Measurements from ENCODE around the gene PLXDC2.

The PLXDC2 gene

GRCh38 chr10:19915816-19916215, 99.6 kb downstream of the PLXDC2 start:
- no peak for DNase-seq

- no peak for DNase-seq
Observed at GRCh38 chr10:19917751-19918478, 101.7 kb downstream of the PLXDC2 start.

DNA sequence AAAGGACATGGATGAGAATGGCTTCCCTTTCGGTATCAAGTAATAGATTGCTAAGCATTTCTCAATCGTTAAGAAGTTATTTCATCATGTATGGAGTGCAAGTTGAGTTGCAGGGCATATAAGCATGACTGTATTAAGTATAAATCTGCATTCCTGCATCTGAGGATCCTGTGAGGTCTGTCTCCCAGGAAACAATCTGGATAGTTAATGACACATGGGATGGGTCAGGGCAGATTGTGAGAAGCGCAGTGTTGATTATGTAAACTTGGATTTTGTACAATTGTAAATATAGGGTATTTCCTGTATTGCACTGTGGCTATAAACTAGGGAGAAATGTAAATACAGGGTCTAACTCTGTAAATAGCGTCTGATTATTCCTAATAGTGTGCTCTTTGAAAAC, 102.6 kb downstream of the PLXDC2 start:
- DNase-seq, result no peak

DNA sequence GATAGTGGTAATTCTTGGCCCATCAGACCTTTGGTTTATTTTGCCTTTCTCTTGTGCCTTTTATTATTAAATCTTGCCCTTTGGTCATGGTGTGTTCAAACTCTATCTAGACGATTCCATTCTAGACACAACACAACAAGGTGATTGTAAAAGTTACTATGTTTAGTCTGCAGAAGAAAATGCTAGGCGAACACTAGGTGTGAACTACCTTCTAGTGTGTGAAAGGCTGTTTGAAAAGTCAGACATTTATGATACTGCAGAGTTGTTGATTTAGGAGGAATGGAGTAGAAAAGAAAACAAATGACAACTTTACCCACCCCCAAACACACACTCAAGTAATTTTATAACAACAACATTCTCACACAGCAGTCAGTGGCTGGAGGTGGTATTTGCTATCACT, 103.4 kb downstream of the PLXDC2 start:
- DNase-seq, result no peak

- DNase-seq, result no peak
Observed at GRCh38 chr10:19920075-19920726, 104.0 kb downstream of the PLXDC2 start.

GRCh38 chr10:19921300-19922140, 105.3 kb downstream of the PLXDC2 start:
- DNase-seq, result no peak

- no peak for DNase-seq
Observed at GRCh38 chr10:19922236-19922963, 106.2 kb downstream of the PLXDC2 start.

GRCh38 chr10:19925064-19925463, 108.8 kb downstream of the PLXDC2 start:
- DNase-seq, result no peak

- no peak for DNase-seq
Observed at GRCh38 chr10:19928936-19929335, 112.7 kb downstream of the PLXDC2 start.

- DNase-seq, result no peak
Observed at GRCh38 chr10:19929506-19930140, 113.4 kb downstream of the PLXDC2 start.

DNA sequence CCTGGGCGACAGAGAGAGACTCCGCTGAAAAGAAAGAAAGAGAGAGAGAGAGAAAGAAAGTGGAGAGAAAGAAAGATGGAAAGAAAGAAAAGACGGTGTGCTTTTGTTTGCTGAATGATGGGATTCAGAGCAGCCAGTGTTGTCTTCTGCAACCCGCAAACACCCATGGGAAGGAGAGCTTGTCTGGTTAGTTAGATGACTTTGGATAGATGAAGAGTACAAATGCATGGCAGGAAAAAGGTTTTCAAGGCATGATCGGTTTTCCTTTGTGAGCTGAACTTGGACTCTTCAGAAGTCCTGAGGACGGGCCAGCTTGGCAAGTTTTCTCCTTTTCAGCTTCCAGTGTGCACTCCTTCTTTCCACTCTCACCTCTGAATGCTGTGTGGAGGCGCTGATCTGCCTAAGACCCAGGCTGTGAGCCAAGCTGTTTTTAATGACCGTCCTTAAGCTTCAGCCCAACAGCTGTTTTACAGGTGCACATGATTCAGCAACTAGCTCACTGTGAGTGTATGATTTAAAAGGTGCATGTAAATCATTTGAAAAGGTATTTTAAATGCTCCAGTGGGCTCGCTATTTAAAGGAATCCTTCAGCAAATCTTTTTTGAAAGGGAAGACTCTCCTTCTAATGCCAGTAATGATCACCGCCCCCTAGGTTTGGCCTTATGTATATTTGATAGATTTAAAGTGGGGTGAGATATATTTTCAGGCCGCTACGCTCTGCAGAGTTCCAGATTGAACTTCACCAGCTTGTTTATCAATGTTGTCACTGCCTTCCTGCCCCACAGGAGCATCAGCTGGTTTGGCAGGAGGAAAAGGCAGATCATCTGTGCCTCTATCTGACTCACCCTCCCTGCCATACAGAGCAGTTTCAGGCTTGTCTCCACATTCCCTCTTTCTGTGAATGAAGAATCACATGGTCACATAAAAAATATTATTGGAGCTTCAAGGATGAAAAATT, 115.0 kb downstream of the PLXDC2 start:
- DNase-seq, result no peak

GRCh38 chr10:19931894-19932590, 115.8 kb downstream of the PLXDC2 start:
- DNase-seq, result no peak

DNA sequence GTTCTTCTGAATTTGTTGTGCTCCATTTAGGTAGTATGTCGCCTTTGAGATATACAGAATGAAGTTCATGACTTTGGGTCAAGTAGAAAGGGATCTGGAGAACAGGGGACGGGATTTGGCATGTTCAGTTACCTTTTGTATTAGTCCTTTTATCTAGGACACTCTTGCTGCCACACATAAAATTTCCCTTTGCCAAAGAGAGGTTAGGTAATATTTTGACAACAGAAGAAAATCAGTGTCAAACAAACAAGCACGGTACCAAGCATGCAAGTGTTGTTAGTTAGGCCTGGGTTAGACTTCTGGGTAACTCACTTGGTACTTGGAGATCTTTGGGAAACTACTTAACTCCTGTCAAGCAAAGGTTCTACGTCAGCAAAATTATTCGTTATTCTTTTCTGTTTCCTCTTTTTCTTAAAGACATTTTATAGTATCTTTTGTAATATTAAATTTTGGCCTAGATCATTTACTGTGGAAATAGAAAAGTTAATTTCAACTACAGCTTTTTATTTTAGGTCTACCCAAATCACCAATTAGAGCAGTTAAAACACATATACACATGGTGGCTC, 116.7 kb downstream of the PLXDC2 start:
- no peak for DNase-seq

DNA sequence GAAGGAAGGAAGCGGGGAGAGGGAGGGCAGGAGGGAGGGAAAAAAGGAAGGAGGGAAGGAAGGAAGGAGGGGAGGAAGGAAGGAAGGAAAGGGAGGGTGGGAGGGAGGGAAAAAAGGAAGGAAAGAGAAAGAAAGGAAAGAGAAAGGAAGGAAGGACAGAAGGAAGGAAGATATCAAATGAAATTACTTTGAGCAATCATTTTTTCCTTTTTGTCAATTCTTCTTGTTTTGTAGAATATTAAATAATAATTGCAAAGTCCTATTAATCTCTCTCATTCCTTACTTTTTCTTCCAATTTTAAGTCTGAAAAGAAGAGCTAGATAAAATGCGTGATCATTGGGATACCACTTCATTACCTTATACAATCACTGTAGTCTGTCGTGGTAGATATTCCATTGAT, 117.5 kb downstream of the PLXDC2 start:
- no peak for DNase-seq

- no peak for DNase-seq
Observed at GRCh38 chr10:19935176-19935575, 118.9 kb downstream of the PLXDC2 start.

- no peak for DNase-seq
Observed at GRCh38 chr10:19936289-19936688, 120.1 kb downstream of the PLXDC2 start.

GRCh38 chr10:19937989-19938388, 121.8 kb downstream of the PLXDC2 start:
- no peak for DNase-seq

GRCh38 chr10:19941206-19941880, 125.1 kb downstream of the PLXDC2 start:
- no peak for DNase-seq

DNA sequence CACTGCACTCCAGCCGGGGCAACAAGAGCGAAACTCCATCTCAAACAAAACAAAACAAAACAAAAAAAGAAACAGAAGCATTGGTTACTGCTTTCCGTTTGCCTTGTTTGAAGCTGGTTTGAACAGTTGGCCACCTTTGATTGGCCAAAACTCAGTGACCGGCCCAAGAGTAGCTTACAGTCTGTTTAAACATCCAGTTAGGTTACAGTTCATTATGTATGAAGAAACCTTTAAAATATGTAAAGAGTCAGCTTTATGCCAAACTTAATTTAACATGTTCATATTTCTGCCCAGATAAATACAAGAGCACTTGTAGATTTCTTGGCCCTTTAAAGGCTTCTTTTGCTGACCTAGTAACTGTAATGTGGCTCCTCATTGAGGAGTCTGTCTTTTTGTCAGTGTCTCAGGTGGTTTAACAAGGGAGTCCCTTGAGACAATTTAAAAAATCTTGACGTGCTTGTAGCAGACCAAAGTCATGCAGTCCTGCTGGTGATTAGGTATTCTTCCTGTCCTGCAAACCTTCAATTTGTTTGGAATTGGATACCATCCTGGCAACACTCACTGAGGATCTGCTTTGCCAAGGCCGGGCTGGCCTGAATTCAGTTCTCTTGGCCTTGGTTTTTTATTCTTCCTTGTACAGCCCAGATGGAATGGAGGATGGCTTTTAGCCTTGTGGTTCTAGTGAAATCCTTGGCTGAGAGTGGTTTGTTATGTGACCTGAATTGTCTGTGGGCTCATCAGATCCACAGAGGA, 128.9 kb downstream of the PLXDC2 start:
- DNase-seq, result no peak
